Mucosa of stomach (tissue), 1 donor: ENCODE results near the gene SYNGR1.

Source experiments
- H3K27me3 ChIP-seq: one replicate; pipeline ENCODE4 v1.7.0; 2013; ENCODE audit warnings: mild to moderate bottlenecking, low read length; ENCODE audit not compliant: control insufficient read depth, insufficient read depth
- H3K36me3 ChIP-seq: one replicate; pipeline ENCODE4 v1.7.0; 2013; ENCODE audit warnings: low read length; ENCODE audit not compliant: control insufficient read depth, insufficient read depth
- H3K4me1 ChIP-seq: one replicate; pipeline ENCODE4 v1.7.0; 2013; ENCODE audit warnings: mild to moderate bottlenecking, low read length; ENCODE audit not compliant: control insufficient read depth, insufficient read depth
- H3K4me3 ChIP-seq: one replicate; pipeline ENCODE4 v1.7.0; 2013; ENCODE audit warnings: low read length
- H3K9ac ChIP-seq: one replicate; pipeline ENCODE4 v1.7.0; 2013; ENCODE audit warnings: mild to moderate bottlenecking, low read length, moderate library complexity
- H3K9me3 ChIP-seq: one replicate; pipeline ENCODE4 v1.7.0; 2013; ENCODE audit warnings: mild to moderate bottlenecking, low read length, moderate library complexity; ENCODE audit not compliant: control insufficient read depth
- donor health status: Pancreatic carcinoma.

SYNGR1 gene

GRCh38 chr22:39433476-39434242 is 83.9 kb downstream of the SYNGR1 start:
- Histone ChIP-seq H3K4me3 (no peak overlapping the region), H3K36me3 (peaks cover 3% of the 10 kb centered on the region), H3K9me3 (no peaks in the 10 kb centered on the region), H3K27me3 (no peaks in the 10 kb centered on the region), H3K4me1 (peaks cover 17% of the 10 kb centered on the region), H3K9ac (no peak overlapping the region)

GRCh38 chr22:39434243-39434653 is 84.5 kb downstream of the SYNGR1 start:
- no peak overlapping the region for H3K9ac ChIP-seq
- no peaks in the 10 kb centered on the region for H3K27me3 ChIP-seq
- no peak overlapping the region for H3K4me3 ChIP-seq
- H3K4me1 ChIP-seq: peaks cover 22% of the 10 kb centered on the region
- H3K9me3 ChIP-seq: no peaks in the 10 kb centered on the region
- H3K36me3 ChIP-seq: no peaks in the 10 kb centered on the region

GRCh38 chr22:39434721-39435120 is 84.9 kb downstream of the SYNGR1 start:
- H3K36me3 ChIP-seq: no peaks in the 10 kb centered on the region
- no peak overlapping the region for H3K9ac ChIP-seq
- no peaks in the 10 kb centered on the region for H3K9me3 ChIP-seq
- peaks cover 27% of the 10 kb centered on the region for H3K4me1 ChIP-seq
- H3K27me3 ChIP-seq: no peaks in the 10 kb centered on the region
- no peak overlapping the region for H3K4me3 ChIP-seq
